Transverse colon (tissue), 4 donors: Measurements from ENCODE around the gene TRMT2A. TPM values are rescaled to one million over a fixed set of nuclear protein-coding genes. Genes with fewer than 3 reads are reported as not detected.

Experiments used
- DNase-seq: peaks from one replicate; pipeline ENCODE4 v3.0.0-alpha.2; 2019
- H3K27ac ChIP-seq, 4 donors: fragments of 200-600 bp; sonication (generic); 2 replicates each; pipeline ENCODE4 v1.5.1; 2016 to 2018; ENCODE audit warnings: inconsistent platforms in 4 of 4
- H3K27me3 ChIP-seq: fragments of 200-600 bp; sonication (generic); 2 replicates; pipeline ENCODE4 v1.5.1; 2017; ENCODE audit warnings: inconsistent platforms
- H3K36me3 ChIP-seq, 4 donors: fragments of 200-600 bp; sonication (generic); 2 replicates each; pipeline ENCODE4 v1.5.1; 2017 to 2019; ENCODE audit warnings: inconsistent platforms in 4 of 4
- H3K4me1 ChIP-seq, 4 donors: fragments of 200-600 bp; sonication (generic); 2 replicates each; pipeline ENCODE4 v1.5.1; 2017 to 2020; ENCODE audit warnings: inconsistent platforms in 4 of 4
- H3K4me3 ChIP-seq, 4 donors: fragments of 200-600 bp; sonication (generic); 1 replicate in 1 of 4; 2 replicates in 3 of 4; pipeline versions ENCODE4 v1.5.1 to v1.6.1; 2017 to 2019; ENCODE audit warnings: inconsistent platforms in 4 of 4
- H3K9me3 ChIP-seq, 2 donors: fragments of 200-600 bp; sonication (generic); 2 replicates each; pipeline ENCODE4 v1.5.1; 2017 to 2019; ENCODE audit warnings: inconsistent platforms in 2 of 2
- EP300 ChIP-seq: sonication (generic); formaldehyde crosslinking; IDR thresholded peaks from one replicate; pipeline ENCODE4 v1.6.1; 2017; ENCODE audit warnings: antibody characterized with exemption, low read depth
- POLR2A ChIP-seq: fragments of 450-650 bp; IDR thresholded peaks from one replicate; pipeline ENCODE4 v1.6.1; 2016; ENCODE audit warnings: antibody characterized with exemption, mild to moderate bottlenecking, moderate library complexity
- POLR2AphosphoS5 ChIP-seq, 3 donors: sonication (generic); formaldehyde crosslinking; IDR thresholded peaks; one replicate each; pipeline ENCODE4 v1.6.1; 2016; ENCODE audit warnings: antibody characterized with exemption in 3 of 3
- WGBS, 2 donors: methylation state at CpG; one replicate each; pipeline ENCODE4 v1.1.5; 2018; ENCODE audit warnings: low coverage in 1 of 2; 5-methylcytosine and 5-hydroxymethylcytosine counted together
- in situ Hi-C, 4 donors: fragments of 200-750 bp; cut with MboI; loops; one replicate each; pipeline versions ENCODE4 v1.15.0 to v1.15.1; 2017; ENCODE audit warnings: low sequenced_read_pairs in 3 of 4, low pct_ligation_motif_present in 1 of 4, low pct_unique_long_range_greater_than_20kb in 1 of 4
- intact Hi-C: fragments of 100-400 bp; cut with DNase I; formaldehyde crosslinking; loops from one replicate; pipeline ENCODE4 v1.15.1; 2023; ENCODE audit warnings: low total_unique reads
- total RNA-seq, 4 donors: library from RNA; depleted of rRNA; stranded (reverse); fragments of >200 nt; gene quantifications; one replicate each; pipeline ENCODE4 v1.1.0, GENCODE V29; 2016
- TF ChIP-seq, protein P1 (sequence below), 5 experiments: fragments of 200-600 bp in 3 of 5; fragments of 450-650 bp in 2 of 5; sonication (generic) in 3 of 5; IDR thresholded peaks; 1 replicate in 2 of 5; 2 replicates in 3 of 5; pipeline ENCODE4 v1.5.1; 2016 to 2017; ENCODE audit warnings: antibody characterized with exemption in 5 of 5, inconsistent platforms in 3 of 5, mild to moderate bottlenecking in 2 of 5, moderate library complexity in 1 of 5

Gene TRMT2A
- total RNA-seq, 4 donors from 2014 or later, result 38.6 to 77.4 (median 46.5) TPM

DNA sequence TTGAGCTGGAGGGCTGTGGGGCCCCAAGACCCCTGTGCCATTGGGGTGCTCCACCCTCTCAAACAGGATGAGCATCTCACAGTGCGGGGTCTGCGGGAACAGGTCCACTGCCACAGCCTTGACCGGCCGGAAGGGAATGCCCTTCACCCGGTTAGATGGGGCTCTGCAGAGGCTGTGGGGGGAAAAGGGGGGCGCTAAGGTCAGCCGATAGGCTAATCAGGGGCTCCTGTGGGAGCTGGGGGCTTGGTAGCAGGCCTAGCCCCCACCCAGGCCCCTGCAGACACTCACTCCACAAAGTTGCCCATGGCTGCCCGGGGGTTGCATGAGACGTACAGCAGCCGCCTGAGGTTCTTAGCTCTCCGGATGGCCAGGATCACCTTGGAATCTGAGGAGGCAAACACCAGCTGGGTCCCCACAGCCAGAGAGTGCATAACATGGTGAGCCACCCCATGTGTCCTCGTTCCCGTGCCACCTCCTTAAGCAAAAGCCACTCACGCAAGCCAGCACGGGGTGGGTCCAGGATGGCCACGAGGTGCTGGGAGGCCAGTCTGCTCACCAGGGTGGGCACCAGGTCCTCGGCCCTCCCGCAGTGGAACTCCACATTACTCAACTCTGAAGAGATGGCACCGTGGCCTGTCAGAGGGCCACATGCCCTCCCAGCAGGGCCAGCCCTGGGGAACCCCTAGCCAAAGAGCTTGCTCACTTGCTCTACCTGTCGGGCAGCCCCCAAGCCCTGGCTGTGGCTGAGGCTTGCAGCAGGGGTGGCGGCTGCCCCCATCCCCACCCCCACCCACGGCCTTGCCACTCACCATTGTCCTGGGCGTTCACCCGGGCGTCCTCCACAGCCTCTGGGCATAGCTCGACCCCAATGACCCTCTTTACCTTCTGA, 4.2 kb downstream of the TRMT2A start:
- intact Hi-C loops, result no loop called here
- 84% methylated on average over 26 of the region's 26 CpGs; no CpG with 5 or more reads in 1 of the 2 donors for WGBS, 2 donors
- TF ChIP-seq POLR2A, result no peak
- no peak for TF ChIP-seq POLR2AphosphoS5 (IDR thresholded peaks at IDR 0.05)
- TF ChIP-seq EP300, result no peak
- in situ Hi-C loops, result no loop called here
- no peak for DNase-seq
- Histone ChIP-seq H3K36me3 (peaks cover 0 to 4% (median 0%) of the 10 kb centered on the region in 4 donors), H3K27ac (no peak overlapping the region), H3K4me1 (peaks cover 8 to 14% (median 12%) of the 10 kb centered on the region in 4 donors), H3K9me3 (no peaks in the 10 kb centered on the region), H3K27me3 (no peaks in the 10 kb centered on the region), H3K4me3 (no peak overlapping the region)

DNA sequence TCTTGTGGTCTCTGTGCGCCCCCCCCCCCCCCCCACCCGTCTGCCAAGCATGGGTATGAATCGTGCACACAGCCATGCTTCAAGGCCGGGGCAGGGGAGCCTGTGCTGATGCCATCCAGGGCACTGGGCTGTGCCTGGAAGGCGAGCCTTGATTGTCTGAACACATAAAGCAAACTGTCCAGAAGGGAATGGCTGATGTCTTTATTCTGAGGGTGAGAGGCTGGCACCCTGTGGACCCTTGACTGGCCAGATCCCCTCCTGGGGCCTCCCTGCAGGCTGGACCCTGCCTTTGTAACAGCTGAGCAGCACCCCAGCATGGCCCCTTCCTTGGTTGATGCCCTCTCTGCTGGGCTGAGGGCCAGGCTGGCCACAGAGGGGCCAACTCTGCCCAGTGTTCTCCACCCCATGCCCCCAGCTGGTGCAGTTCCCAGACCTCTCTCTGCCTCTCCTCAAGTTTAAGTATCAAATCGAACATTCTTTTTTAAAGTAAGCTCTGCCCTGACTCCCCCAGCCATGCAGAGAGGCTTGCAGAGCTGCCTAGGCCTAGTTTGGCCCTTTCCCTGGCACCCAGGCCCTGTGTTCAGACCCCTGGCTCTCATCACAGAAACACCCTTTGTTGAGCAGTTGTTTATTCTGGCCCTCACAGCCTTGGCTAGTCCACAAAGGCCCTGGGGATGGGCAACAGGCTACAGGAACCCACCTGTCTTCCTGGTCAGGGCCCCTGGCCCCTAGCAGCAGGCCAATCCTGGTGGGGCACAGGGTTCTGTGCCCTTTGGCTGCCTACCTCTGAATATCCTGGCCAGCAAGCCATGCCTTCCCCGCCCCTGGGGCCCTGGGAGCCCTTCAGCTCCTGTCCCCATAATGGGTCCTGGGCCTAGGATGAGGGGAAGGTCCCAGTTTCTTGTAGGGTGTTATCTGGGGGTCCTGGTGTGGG, 5.1 kb downstream of the TRMT2A start:
- in situ Hi-C loops, result no loop called here
- peaks cover 0 to 10% (median 5%) of the 10 kb centered on the region in 4 donors for H3K36me3 ChIP-seq
- no peak for TF ChIP-seq EP300
- no peak for TF ChIP-seq POLR2A
- TF ChIP-seq, protein P1, sequence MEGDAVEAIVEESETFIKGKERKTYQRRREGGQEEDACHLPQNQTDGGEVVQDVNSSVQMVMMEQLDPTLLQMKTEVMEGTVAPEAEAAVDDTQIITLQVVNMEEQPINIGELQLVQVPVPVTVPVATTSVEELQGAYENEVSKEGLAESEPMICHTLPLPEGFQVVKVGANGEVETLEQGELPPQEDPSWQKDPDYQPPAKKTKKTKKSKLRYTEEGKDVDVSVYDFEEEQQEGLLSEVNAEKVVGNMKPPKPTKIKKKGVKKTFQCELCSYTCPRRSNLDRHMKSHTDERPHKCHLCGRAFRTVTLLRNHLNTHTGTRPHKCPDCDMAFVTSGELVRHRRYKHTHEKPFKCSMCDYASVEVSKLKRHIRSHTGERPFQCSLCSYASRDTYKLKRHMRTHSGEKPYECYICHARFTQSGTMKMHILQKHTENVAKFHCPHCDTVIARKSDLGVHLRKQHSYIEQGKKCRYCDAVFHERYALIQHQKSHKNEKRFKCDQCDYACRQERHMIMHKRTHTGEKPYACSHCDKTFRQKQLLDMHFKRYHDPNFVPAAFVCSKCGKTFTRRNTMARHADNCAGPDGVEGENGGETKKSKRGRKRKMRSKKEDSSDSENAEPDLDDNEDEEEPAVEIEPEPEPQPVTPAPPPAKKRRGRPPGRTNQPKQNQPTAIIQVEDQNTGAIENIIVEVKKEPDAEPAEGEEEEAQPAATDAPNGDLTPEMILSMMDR (IDR thresholded peaks at IDR 0.05), result no peak
- TF ChIP-seq POLR2AphosphoS5 (IDR thresholded peaks at IDR 0.05), result no peak
- no peaks in the 10 kb centered on the region for H3K9me3 ChIP-seq
- intact Hi-C loops, result no loop called here
- peaks cover 8 to 13% (median 11%) of the 10 kb centered on the region in 4 donors for H3K4me1 ChIP-seq
- no peaks in the 10 kb centered on the region for H3K27me3 ChIP-seq
- no peak overlapping the region for H3K4me3 ChIP-seq
- no peak overlapping the region for H3K27ac ChIP-seq
- DNase-seq, result no peak
- WGBS, 2 donors, result 59% methylated on average over 1 of the region's 7 CpGs; no CpG with 5 or more reads in 1 of the 2 donors

DNA sequence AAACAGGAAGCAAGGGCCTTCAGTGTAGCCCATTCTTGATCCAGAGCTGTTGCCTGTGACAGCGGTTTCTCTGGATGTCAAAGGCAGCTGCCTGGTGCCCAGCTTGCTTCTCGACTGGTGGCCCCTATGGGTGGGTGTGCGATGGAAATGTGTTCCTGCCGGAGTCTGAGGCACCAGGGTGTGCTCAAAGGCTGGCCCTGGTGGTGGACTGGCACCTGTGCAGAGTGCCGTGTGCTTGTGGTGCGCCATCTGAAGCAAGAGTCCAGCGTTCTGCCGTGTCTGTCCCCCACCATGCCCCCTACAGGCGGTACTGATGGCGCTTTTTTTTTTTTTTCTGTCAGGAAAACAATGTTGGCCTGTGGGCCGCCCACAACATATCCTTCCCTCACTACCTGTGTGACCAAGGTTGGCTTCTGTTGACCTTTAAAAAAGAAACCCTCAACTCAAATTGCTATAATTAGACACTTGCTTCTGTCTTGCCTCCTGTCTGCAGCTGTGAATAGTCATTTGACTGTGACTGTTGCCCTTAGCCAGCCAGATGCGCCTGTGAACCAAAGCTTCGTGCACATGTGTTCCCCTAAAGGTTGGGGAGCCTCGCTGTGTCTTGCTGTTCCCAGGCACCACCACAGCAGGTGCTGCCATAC, 5.9 kb downstream of the TRMT2A start:
- 68% methylated on average over 14 of the region's 14 CpGs; no CpG with 5 or more reads in 1 of the 2 donors for WGBS, 2 donors
- no peak for DNase-seq
- Histone ChIP-seq H3K4me1 (peaks cover 4 to 8% (median 7%) of the 10 kb centered on the region in 4 donors), H3K27me3 (no peaks in the 10 kb centered on the region), H3K36me3 (peaks cover 0 to 17% (median 9%) of the 10 kb centered on the region in 4 donors), H3K4me3 (no peak overlapping the region), H3K9me3 (no peaks in the 10 kb centered on the region), H3K27ac (no peak overlapping the region)
- in situ Hi-C loops (no loop called here), intact Hi-C loops (no loop called here)
- TF ChIP-seq, protein P1 (IDR thresholded peaks at IDR 0.05), result peak in 1 of 5 experiments; percentile 18
- TF ChIP-seq POLR2AphosphoS5 (IDR thresholded peaks at IDR 0.05), result no peak

DNA sequence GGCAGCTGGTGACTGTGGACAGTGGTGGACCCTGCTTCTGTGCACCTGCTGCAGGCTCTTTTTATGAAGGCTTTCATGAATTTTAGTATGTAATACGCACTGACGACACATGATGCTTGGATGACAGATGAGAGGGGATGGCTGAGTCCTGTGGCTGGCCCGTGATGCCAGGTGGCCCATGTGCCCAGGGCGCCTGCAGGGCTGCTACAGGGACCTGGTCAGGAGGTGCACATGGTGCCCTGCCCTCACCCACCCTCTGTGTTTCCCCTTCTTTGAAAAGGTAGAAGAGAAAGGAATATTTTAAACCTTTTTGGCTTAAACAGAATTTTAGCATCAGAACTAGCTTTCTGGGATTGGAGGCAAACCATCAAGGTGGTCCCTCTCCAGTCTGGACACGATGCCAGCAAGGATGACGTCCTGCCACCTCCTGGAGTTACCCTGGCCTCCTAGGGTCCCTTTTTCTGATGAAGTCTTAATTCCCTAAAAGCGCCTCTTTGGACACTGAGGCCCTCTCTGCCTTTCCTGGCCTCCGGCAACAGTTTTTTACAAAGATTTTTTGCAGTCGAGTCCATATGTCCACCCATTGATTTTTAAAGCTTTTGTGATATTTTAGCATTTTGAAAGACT, 6.6 kb downstream of the TRMT2A start:
- Histone ChIP-seq H3K9me3 (no peaks in the 10 kb centered on the region), H3K4me1 (peaks cover 0 to 1% (median under 1%) of the 10 kb centered on the region in 4 donors), H3K27me3 (no peaks in the 10 kb centered on the region), H3K27ac (no peak overlapping the region), H3K4me3 (no peak overlapping the region), H3K36me3 (peaks cover 0 to 20% (median 10%) of the 10 kb centered on the region in 4 donors)
- no peak for TF ChIP-seq POLR2A
- TF ChIP-seq, protein P1 (IDR thresholded peaks at IDR 0.05), result no peak
- TF ChIP-seq EP300, result no peak
- TF ChIP-seq POLR2AphosphoS5 (IDR thresholded peaks at IDR 0.05), result no peak
- in situ Hi-C loops, result no loop called here
- DNase-seq, result no peak
- WGBS, 2 donors, result 85 to 100% methylated on average over 4 to 9 of the region's 9 CpGs
- intact Hi-C loops, result no loop called here
